GM10266 (cell line): ENCODE data around the gene MTF1.

Experiments
- DNase-seq: peaks from one replicate; pipeline ENCODE4 v3.0.0; 2012; ENCODE audit errors: extremely low spot score
- CTCF ChIP-seq: IDR thresholded peaks from 2 replicates; pipeline ENCODE4 v1.5.1; 2012; ENCODE audit warnings: mild to moderate bottlenecking, low read depth; ENCODE audit not compliant: control insufficient read depth, insufficient read depth; ENCODE audit errors: missing control alignments

Gene MTF1

DNA sequence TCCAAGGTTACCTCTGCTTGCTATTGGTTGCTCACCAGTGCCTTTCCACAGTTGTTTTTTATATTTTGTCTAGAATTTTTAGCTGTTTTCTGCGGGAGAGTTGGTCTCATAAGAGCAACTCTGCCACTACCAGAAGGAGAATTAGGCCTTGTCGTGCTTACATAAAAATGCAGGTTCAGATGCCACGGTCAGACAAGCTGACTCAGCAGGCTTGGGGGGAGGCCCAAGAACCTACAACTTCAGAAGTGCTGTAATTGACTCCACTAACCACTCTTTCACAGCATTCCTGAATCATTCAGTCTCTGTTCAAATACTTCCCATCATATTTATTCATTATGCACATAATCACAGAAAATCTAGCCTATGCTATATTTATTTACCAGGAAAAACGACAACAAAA lies 28.3 kb downstream of the MTF1 start:
- DNase-seq, result no peak
- TF ChIP-seq CTCF, result no peak

- DNase-seq, result no peak
- TF ChIP-seq CTCF, result no peak
Measured at GRCh38 chr1:37828410-37829074, 30.9 kb downstream of the MTF1 start.

- DNase-seq, result no peak
- TF ChIP-seq CTCF, result no peak
Measured at GRCh38 chr1:37825506-37825905, 33.9 kb downstream of the MTF1 start.

GRCh38 chr1:37824001-37824400 lies 35.4 kb downstream of the MTF1 start:
- no peak for TF ChIP-seq CTCF

DNA sequence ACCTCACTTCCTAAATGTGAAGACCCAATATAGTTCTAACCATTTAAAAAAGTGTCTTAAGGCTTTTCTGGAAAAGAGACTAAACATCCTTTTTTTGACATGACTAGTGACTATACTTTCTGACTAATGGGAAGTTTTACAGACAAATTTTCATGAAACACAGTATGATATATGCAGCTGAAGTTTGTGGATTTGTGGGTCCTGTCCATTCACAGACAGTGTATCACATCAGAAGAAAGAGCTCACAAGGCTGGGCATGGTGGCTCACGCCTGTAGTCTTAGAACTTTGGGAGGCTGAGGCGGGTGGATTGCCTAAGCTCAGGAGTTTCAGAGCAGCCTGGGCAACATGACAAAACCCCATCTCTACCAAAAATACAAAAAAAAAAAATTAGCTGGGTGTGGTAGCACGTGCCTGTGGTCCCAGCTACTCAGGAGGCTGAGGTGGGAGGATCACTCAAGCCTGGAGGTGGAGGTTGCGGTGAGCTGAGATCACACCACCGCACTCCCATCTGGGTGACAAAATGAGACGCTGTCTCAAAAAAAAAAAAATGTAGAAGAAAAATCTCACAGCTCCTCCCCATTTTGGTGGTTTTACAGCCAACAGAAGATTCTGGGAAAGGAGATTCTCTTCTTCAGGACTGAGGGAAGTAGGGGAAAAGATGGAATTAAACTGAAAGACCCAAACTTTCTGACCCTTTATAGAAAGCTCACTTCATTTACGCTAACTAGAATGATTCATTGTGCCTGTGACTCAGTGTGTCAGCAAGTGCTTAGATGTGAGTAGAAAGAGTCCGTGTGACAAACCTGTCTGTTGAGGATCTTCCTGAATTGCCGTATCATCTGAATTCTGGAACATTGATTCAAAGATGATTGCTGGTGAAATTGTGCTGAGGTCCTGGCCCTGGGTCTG lies 36.2 kb downstream of the MTF1 start:
- TF ChIP-seq CTCF, result no peak
- DNase-seq, result no peak

More at GRCh38 chr1:37824001-37824400, 35.4 kb downstream of the MTF1 start:
- no peak for DNase-seq

- DNase-seq, result no peak
- no peak for TF ChIP-seq CTCF
Measured at GRCh38 chr1:37821481-37821880, 37.9 kb downstream of the MTF1 start.

DNA sequence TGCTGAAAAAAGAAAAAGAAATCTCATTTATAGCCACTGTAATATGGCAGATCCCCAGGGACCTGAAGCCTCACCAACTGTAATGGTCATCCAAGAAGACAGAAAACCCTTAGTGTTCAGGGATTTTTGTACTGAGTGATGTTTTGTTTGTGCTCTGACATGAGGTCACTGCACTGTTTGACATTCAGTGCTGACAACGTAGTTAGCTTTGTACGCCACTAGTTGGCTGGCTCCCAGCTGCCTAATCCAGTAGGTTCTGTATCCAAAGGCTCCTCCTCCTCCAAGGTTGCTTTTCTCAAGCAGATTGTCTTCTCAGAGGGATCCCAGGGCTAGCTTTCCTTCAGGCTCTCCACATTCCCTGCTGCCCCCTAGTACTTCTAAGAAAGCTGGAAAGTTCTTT lies 41.9 kb downstream of the MTF1 start:
- TF ChIP-seq CTCF, result no peak
- no peak for DNase-seq
